ENCODE results near the gene CRYBG3.

DNA sequence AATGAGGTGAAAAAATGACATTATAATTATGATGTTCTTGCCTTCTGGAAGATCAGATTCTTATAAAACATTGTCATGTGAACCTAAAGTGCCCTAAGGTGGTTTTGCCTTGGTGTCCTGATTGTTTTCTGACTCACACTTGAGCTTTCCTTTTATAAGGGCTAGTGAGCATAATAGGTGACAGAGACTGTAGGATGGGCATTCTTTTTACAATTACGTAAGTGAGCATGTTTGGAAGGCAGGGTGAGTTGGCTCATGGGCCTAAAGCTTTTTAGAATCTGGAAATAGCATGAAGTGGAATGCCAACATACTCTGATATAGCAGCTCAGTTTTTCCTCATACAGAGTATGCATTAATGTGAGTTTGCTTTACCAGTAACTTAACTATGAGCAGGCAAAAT is 41.2 kb downstream of the CRYBG3 start:
- no peak for TF ChIP-seq CTCF (IDR thresholded peaks at IDR 0.05)
- TF ChIP-seq ZFX (IDR thresholded peaks at IDR 0.05; ENCODE audit: borderline replicate concordance): no peak
